Right lobe of liver (tissue), 4 donors: Measurements from ENCODE around the gene STK33.

ENCODE experiments used
- CTCF ChIP-seq, 4 donors: fragments of 200-600 bp in 3 of 4; fragments of 450-650 bp in 1 of 4; IDR thresholded peaks; one replicate each; pipeline versions ENCODE4 v1.5.1 to v1.8.0; 2016 to 2022; ENCODE audit warnings: antibody characterized with exemption in 4 of 4, mild to moderate bottlenecking in 2 of 4
- POLR2A ChIP-seq: fragments of 450-650 bp; IDR thresholded peaks from one replicate; pipeline ENCODE4 v1.6.1; 2017; ENCODE audit warnings: antibody characterized with exemption, mild to moderate bottlenecking
- donor health status: DM: no; HTN: no; CAD: no.
- donor health status: DM: no; HTN: no; CAD: no.
- donor health status: DM: no; HTN: yes; CAD: no.

- TF ChIP-seq CTCF (IDR thresholded peaks at IDR 0.05) (no peak), POLR2A (no peak)
These were observed 3.2 kb upstream of the STK33 start for GRCh38 chr11:8597182-8597581.
